SK-N-SH (cell line): ENCODE results near the gene ATP1A1.

Experiments
- CTCF ChIP-seq: fragments of 200-600 bp; sonication (generic); IDR thresholded peaks from 2 replicates; pipeline ENCODE4 v1.6.1; 2017; ENCODE audit warnings: antibody characterized with exemption, mild to moderate bottlenecking, moderate library complexity
- JUND ChIP-seq: IDR thresholded peaks from 2 replicates; pipeline ENCODE4 v1.4.0; 2012
- POLR2AphosphoS5 ChIP-seq: IDR thresholded peaks from 2 replicates; pipeline ENCODE4 v1.6.1; 2012; ENCODE audit warnings: low read depth, low read length
- TF ChIP-seq, protein P1 (sequence below): IDR thresholded peaks from 2 replicates; pipeline ENCODE4 v1.4.0; 2012; ENCODE audit warnings: low read depth, borderline replicate concordance

GRCh38 chr1:116402333-116402732 lies 29.3 kb downstream of the ATP1A1 start:
- TF ChIP-seq CTCF (no peak), POLR2AphosphoS5 (no peak), JUND (no peak)
- TF ChIP-seq, protein P1, sequence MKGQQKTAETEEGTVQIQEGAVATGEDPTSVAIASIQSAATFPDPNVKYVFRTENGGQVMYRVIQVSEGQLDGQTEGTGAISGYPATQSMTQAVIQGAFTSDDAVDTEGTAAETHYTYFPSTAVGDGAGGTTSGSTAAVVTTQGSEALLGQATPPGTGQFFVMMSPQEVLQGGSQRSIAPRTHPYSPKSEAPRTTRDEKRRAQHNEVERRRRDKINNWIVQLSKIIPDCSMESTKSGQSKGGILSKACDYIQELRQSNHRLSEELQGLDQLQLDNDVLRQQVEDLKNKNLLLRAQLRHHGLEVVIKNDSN: no peak
